DND-41 (cell line): Measurements from ENCODE around the gene APH1A.

Experiments used
- ATAC-seq: fragments of 200-7000 bp; cut with Tn5 transposase; 3 replicates; pipeline ENCODE4 v1.9.1; 2021; ENCODE audit warnings: low read depth; ENCODE audit not compliant: insufficient read depth
- DNase-seq: peaks from one replicate; pipeline ENCODE4 v3.0.0-alpha.2; 2020
- H2AFZ ChIP-seq: 2 replicates; pipeline ENCODE4 v1.6.0; 2012; ENCODE audit warnings: low read depth, low read length
- H3K27ac ChIP-seq: 2 replicates; pipeline ENCODE4 v1.5.1; 2012; ENCODE audit warnings: low read length, inconsistent platforms
- H3K27me3 ChIP-seq: fragments of 200-600 bp; sonication (generic); 2 replicates; pipeline ENCODE4 v1.6.0; 2012; ENCODE audit warnings: low read length, mild to moderate bottlenecking, inconsistent platforms; ENCODE audit not compliant: insufficient read depth, poor library complexity
- H3K36me3 ChIP-seq: 2 replicates; pipeline ENCODE4 v1.5.1; 2012; ENCODE audit warnings: low read length, inconsistent platforms; ENCODE audit not compliant: insufficient read depth
- H3K4me1 ChIP-seq: 2 replicates; pipeline ENCODE4 v1.5.1; 2012; ENCODE audit warnings: mild to moderate bottlenecking, low read length; ENCODE audit not compliant: insufficient read depth
- H3K4me2 ChIP-seq: 2 replicates; pipeline ENCODE4 v1.6.0; 2012; ENCODE audit warnings: mild to moderate bottlenecking, moderate library complexity, low read length, inconsistent platforms; ENCODE audit not compliant: insufficient read depth
- H3K4me3 ChIP-seq, 2 experiments: fragments of 200-600 bp in 1 of 2; shearing (Covaris generic) in 1 of 2; 2 replicates each; pipeline ENCODE4 v1.5.1; 2012 to 2016; ENCODE audit warnings: inconsistent platforms in 2 of 2, low read length in 2 of 2, mild to moderate bottlenecking in 2 of 2, low read depth in 1 of 2, moderate library complexity in 1 of 2
- H3K79me2 ChIP-seq: 2 replicates; pipeline ENCODE4 v1.6.0; 2012; ENCODE audit warnings: low read length, inconsistent platforms; ENCODE audit not compliant: insufficient read depth
- H3K9ac ChIP-seq: 2 replicates; pipeline ENCODE4 v1.6.0; 2012; ENCODE audit warnings: low read depth, mild to moderate bottlenecking, inconsistent platforms, low read length, moderate library complexity
- H3K9me3 ChIP-seq: 2 replicates; pipeline ENCODE4 v1.5.1; 2012; ENCODE audit warnings: low read length, moderate library complexity, mild to moderate bottlenecking, inconsistent platforms; ENCODE audit not compliant: insufficient read depth, severe bottlenecking
- H4K20me1 ChIP-seq: 2 replicates; pipeline ENCODE4 v1.6.0; 2012; ENCODE audit warnings: low read length; ENCODE audit not compliant: insufficient read depth
- EZH2 ChIP-seq: IDR thresholded peaks from 3 replicates; pipeline ENCODE4 v1.6.1; 2012; ENCODE audit warnings: borderline replicate concordance, low read depth, mild to moderate bottlenecking, moderate library complexity, low read length, inconsistent platforms; ENCODE audit not compliant: severe bottlenecking
- TF ChIP-seq, protein P1 (sequence below): IDR thresholded peaks from 2 replicates; pipeline ENCODE4 v1.5.1; 2012; ENCODE audit warnings: borderline replicate concordance, low read length, moderate library complexity, mild to moderate bottlenecking; ENCODE audit not compliant: poor library complexity, severe bottlenecking; ENCODE audit errors: extremely low read depth

APH1A gene

DNA sequence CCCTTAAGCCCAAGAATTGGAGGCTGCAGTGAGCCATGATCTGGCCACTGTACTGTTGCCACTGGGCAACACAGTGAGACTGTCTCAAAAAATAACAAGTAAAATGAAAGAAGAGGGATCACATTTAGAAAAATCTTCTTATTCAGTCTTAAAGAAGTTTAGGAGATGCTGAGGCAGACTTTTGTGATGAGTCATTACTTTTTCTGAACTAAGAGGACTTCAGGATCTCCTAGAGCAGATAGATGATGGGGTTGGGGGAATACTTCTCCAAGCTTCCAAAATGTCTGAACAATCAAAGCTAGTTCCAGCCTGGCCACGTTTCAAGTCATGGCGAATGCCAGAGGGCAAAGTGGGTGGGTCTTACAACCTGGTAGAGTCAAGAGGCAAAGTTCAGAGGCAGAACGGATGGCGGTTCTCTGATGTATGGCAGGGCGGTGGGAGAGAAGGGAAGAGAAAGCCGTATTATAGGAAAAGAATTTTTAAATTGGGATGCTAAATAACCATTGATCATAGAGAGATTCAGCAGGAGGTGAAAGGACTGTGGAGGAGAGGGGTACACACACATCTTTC is 11.4 kb upstream of the APH1A start:
- no peaks in the 10 kb centered on the region for H3K9me3 ChIP-seq
- no peak for DNase-seq
- H2AFZ ChIP-seq, result no peak overlapping the region

DNA sequence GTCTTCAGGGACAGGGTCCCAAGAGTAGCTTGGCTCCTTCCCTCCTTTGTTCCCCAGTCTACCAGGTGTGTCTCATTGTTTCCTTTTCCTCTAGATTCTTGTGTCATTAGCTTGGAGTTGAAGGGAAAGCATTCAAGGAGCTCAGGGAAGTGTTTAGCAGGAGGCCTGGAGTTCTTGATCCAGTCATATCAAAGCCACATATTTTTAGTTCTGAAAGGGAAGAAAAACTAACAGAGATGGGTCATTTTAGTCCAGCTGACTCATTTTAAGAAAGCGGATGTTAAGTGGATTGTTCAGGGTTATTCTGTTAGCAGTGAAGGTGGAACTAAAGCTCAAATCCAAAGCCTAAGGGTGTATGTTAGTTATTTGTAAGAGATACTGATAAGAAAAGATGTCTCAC is 4.5 kb upstream of the APH1A start:
- H3K79me2 ChIP-seq, result peaks cover 7% of the 10 kb centered on the region
- TF ChIP-seq EZH2, result no peak
- TF ChIP-seq, protein P1, sequence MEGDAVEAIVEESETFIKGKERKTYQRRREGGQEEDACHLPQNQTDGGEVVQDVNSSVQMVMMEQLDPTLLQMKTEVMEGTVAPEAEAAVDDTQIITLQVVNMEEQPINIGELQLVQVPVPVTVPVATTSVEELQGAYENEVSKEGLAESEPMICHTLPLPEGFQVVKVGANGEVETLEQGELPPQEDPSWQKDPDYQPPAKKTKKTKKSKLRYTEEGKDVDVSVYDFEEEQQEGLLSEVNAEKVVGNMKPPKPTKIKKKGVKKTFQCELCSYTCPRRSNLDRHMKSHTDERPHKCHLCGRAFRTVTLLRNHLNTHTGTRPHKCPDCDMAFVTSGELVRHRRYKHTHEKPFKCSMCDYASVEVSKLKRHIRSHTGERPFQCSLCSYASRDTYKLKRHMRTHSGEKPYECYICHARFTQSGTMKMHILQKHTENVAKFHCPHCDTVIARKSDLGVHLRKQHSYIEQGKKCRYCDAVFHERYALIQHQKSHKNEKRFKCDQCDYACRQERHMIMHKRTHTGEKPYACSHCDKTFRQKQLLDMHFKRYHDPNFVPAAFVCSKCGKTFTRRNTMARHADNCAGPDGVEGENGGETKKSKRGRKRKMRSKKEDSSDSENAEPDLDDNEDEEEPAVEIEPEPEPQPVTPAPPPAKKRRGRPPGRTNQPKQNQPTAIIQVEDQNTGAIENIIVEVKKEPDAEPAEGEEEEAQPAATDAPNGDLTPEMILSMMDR, result no peak
- no peaks in the 10 kb centered on the region; the same call in 1 of the 2 replicates for H3K36me3 ChIP-seq
- H3K9ac ChIP-seq, result no peak overlapping the region
- no peak overlapping the region for H2AFZ ChIP-seq
- no peak overlapping the region for H3K4me2 ChIP-seq
- no peaks in the 10 kb centered on the region for H4K20me1 ChIP-seq
- H3K4me3 ChIP-seq, result no peak overlapping the region
- DNase-seq, result no peak
- no peak overlapping the region for H3K27ac ChIP-seq
- ATAC-seq, result no peak
- H3K4me1 ChIP-seq, result peaks cover 9% of the 10 kb centered on the region
- no peaks in the 10 kb centered on the region for H3K27me3 ChIP-seq
- H3K9me3 ChIP-seq, result no peaks in the 10 kb centered on the region

More for the DNA sequence above, 11.4 kb upstream of the APH1A start:
- no peak for ATAC-seq
- no peaks in the 10 kb centered on the region for H4K20me1 ChIP-seq
- no peak overlapping the region for H3K9ac ChIP-seq
- H3K79me2 ChIP-seq, result no peaks in the 10 kb centered on the region
- no peak overlapping the region for H3K4me2 ChIP-seq
- no peaks in the 10 kb centered on the region for H3K4me1 ChIP-seq
- H3K4me3 ChIP-seq, result no peak overlapping the region
- no peak for TF ChIP-seq EZH2
- TF ChIP-seq, protein P1, result no peak
- peaks cover 17% of the 10 kb centered on the region for H3K27me3 ChIP-seq
- no peak overlapping the region for H3K27ac ChIP-seq
- no peaks in the 10 kb centered on the region for H3K36me3 ChIP-seq

DNA sequence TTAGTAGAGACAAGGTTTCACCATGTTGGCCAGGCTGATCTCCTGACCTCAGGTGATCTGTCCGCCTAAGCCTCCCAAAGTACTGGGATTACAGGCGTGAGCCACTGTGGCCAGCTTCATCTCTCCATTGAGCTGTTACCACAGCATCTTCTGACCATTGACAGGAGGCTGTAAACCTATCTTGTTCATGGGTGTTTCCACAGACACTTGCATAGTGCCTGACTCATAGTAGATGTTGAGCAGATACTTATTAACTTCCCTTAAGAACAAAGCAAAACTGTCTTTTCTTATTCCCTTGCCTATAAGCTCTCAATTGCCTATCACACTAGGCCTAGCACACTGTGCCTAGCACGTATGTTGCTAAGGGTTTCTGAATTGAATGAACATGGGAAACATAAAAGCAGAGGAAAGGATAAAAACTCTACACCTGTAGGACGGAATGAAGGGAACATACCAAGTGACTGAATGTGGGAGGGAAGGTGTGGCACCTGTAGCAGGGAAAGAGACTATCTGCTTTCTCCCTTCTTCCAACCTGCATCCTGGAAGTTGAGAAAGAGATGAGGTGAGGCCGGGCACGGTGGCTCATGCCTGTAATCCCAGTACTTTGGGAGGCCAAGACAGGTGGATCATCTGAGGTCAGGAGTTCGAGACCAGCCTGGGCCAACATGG is 2.6 kb upstream of the APH1A start:
- H3K79me2 ChIP-seq, result peaks cover 21% of the 10 kb centered on the region
- H3K27me3 ChIP-seq, result no peaks in the 10 kb centered on the region
- no peak for DNase-seq
- H2AFZ ChIP-seq, result no peak overlapping the region
- H3K4me2 ChIP-seq, result no peak overlapping the region
- no peak for TF ChIP-seq EZH2
- peaks cover 22% of the 10 kb centered on the region for H3K4me1 ChIP-seq
- no peak overlapping the region for H3K4me3 ChIP-seq
- H4K20me1 ChIP-seq, result peaks cover 9% of the 10 kb centered on the region; the same call in 1 of the 2 replicates
- H3K9ac ChIP-seq, result no peak overlapping the region
- H3K9me3 ChIP-seq, result no peaks in the 10 kb centered on the region
- peaks cover 14% of the 10 kb centered on the region for H3K36me3 ChIP-seq
- ATAC-seq, result no peak
- no peak overlapping the region for H3K27ac ChIP-seq

DNA sequence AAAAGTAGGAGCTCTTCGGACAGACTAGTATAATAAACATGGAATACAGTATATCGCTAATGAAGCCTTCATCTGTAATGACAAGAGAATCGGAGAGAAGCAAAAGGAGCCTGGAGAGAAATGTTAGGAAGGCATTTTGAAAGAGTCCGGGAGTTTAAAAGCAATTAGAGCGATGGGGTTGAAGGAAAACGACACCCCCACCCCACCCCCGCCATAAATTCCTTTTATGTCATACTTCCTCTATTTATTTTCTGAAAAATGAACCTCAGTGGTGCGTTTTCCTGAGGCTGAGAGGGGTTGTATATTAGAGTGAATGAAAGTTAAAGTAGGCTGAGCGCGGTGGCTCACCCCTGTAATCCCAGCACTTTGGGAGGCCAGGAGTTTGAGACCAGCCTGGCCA is 635 bp upstream of the APH1A start:
- Histone ChIP-seq H4K20me1 (peaks cover 9% of the 10 kb centered on the region; the same call in 1 of the 2 replicates), H3K79me2 (peaks cover 24% of the 10 kb centered on the region), H3K4me3 (peak overlapping the region; percentile 71 to 80; a peak in 3 of 4 replicates), H3K9ac (peak overlapping the region; percentile 81), H3K27me3 (no peaks in the 10 kb centered on the region), H2AFZ (peak overlapping the region; percentile 83), H3K27ac (peak overlapping the region; percentile 78), H3K4me1 (peaks cover 22% of the 10 kb centered on the region), H3K36me3 (peaks cover 34% of the 10 kb centered on the region), H3K4me2 (peak overlapping the region; percentile 95), H3K9me3 (no peaks in the 10 kb centered on the region)
- DNase-seq (no peak), ATAC-seq (no peak)
- TF ChIP-seq, protein P1, result no peak
- TF ChIP-seq EZH2, result no peak
